ENCODE results near the gene BSDC1.

The BSDC1 gene

DNA sequence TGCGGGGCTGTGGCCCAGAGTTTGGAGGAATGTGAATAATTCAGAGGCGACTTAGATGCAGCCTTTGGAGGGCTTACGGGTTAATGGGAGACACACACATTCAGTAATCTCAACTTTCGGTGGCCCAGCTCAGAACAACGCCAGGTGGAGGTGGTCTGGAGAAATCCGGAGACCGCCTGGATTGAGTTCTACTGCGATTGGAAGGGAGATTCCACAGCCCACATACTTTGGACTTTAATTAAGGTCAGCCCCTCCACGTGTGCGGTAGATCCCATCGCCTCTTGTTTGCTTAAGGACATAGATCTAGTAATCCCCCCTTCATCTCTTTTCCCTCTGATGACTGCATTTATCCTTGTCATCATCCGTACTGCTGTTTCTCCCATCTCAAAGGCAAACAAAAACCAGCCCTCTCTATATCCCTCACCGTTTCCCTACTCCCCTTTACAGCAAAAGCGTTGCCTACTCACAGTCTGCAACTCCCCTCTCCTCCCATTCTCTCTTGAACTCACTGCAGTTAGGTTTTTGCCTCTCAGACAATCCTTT lies 720 bp upstream of the BSDC1 start:
- no peak for DNase-seq (ENCODE audit: low read depth in 2 of 3, low spot score in 1 of 3)

DNA sequence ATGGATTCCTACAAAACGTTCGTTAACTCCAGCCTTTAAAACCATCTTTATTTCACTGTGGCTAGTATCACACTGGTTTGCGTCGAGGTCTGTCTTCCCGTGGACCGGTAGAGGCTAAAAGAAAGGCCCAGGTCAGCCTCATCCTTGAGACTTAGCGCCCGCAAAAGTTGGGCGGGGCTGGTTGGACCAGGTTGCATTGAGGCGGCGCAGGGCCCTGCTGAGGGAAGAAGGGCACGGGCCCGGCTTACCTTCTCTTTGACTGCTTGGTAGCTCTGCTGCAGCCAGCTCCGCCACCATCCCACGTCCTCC lies 455 bp downstream of the BSDC1 start:
- DNase-seq (ENCODE audit: low read depth in 2 of 3, low spot score in 1 of 3): peak in 1 of 3 donors; percentile 21

DNA sequence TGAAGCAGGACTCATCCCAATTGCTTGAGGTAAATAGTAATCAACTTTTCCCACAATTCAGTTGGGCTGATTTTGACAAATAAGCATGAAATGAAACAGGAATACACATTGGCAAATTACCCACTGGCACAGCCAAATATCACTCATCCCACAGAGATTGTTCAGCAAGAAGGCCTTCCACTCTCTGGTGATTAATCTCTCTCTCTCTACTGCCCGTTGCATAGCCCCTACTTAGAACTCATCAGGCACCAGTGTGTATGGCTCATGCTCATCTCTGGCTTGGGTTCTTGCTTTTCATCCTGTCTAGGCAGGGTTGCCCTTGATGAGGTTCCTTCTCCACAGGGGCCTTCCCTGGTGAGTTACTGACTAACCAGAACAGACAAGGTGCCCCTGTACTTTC lies 1.1 kb downstream of the BSDC1 start:
- DNase-seq (ENCODE audit: low read depth in 2 of 3, low spot score in 1 of 3): no peak

DNA sequence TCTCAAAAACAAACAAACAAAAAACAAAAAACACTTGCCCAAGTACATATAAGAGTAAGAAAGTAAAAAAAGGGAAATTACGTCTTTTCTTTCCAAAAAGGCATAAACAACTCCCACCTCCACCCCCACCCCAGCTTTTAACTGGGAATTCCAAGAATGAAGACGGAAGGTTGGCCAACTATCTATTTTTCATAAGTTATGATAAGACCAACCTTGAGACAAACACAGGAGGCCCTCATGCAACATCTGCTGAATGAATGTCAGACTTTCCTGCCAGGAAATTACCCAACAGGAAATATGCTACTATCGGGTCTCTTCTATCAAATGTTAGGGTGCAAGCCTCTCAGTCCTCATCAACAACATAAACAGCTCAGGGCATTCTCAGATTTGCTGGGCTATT lies 1.9 kb downstream of the BSDC1 start:
- no peak for DNase-seq (ENCODE audit: low read depth in 2 of 3, low spot score in 1 of 3)

DNA sequence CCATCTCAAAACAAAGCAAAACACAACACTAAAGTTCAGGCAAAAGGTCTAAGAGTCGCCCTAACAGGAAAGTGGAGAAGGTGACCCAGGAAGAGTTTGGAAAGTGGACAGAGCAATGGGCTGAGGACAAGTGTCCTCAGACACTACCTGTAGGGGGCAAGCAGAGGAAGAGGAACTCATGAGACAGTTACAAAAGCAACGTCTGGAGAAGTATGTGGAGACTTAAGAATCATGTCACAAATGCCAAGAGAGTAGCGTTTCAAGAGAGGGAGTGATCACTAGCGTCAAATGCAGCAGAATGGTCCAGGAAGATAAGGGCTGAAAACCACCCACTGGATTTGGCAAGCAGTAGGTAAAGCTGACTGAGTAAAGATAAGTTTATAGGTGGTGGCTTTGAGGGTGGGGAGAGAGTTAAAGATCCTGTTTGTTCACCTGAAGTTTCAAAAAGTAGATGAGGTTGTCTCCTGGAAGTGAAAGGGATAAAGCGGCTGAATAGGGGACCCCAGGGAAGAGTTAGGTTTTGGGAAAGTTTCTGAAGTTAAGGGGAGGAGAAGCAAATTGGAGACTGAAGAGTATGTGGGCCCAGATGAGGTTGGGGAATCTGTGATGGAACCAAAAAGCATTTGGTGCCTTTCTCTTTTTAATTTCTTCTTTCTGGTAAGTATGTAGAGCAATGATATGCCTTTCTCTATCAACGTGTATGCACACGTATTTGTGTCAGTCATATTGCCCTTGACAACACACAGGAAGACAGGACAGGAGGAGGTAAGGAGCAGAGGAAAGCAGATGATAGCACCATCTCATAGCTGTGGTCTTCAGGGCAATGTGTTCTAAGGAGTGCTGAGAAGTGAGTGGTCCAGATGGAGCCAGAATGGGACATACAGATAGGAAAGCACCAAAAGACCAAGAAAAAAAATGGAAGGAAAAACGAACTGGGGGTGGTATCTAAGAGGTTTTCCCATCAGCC lies 3.1 kb downstream of the BSDC1 start:
- no peak for DNase-seq (ENCODE audit: low read depth in 2 of 3, low spot score in 1 of 3)

DNA sequence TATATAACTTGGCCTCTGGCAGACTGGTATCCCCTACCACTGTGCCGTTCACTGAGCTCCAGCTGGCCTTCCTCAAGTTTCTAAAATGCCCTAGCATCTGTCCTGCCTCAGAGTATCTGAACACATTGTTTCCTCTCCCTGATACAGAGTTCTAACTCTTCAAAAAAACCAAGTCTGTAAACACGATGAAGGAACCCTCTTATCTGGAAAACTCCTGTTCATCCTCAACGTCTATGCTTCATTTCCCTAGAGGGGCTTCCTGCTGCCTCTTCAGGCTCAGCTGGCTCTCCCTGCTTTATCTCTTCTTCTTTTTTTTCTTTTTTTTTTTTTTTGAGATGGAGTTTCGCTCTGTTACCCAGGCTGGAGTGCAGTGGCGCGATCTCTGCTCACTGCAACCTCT lies 5.6 kb downstream of the BSDC1 start:
- no peak for DNase-seq (ENCODE audit: low read depth in 2 of 3, low spot score in 1 of 3)

DNA sequence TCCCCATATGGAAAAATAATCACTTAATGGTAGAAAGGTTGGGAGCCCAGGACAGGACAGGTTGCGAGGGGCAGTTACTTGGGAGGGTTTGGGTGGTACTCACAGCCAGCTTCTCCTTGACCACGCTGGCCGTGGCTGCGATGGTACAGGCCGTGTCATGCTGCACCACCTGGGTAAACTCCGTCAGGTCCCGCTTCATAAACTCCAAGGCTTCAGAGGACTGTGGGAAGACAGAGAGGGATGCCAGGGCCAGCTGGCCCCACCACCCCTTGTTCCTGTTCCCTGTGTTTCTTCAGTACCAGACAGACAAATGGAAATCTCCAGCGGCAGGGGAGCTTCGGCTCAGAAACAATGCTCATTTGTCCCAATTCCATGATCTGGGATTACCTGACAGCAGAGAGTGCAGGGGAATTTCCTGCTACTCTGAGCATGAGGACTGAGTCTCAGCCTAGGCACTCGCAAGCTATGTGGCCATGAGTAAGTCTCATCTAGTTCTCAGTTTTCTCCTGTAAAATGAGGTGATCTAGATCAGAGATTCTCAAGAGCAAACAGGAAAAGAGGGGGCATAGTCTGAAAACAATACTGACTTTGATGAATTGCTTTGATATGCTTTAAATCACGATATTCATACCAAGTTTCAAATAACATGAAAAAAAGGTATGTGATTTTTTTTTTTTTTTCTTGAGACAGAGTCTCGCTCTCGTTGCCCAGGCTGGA lies 7.4 kb downstream of the BSDC1 start:
- DNase-seq (ENCODE audit: low read depth in 2 of 3, low spot score in 1 of 3): no peak

DNA sequence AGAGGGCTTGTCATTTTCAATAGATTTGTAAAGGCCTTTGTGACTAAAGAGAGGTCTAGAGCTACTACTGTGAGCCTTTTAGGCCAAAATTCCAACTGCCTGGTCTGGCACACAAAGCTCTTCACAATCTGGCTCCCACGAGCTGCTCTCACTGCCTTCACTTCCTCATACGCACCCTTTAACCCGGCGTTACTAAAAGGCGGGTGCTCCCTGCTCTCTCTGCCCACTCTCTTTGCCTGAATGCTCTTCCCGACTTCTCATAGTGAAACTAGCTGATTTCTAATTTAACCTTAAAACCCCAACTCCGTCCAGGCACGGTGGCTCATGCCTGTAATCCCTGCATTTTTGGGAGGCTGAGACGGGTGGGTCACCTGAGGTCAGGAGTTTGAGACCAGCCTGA lies 14.2 kb downstream of the BSDC1 start:
- no peak for DNase-seq (ENCODE audit: low read depth in 2 of 3, low spot score in 1 of 3)

DNA sequence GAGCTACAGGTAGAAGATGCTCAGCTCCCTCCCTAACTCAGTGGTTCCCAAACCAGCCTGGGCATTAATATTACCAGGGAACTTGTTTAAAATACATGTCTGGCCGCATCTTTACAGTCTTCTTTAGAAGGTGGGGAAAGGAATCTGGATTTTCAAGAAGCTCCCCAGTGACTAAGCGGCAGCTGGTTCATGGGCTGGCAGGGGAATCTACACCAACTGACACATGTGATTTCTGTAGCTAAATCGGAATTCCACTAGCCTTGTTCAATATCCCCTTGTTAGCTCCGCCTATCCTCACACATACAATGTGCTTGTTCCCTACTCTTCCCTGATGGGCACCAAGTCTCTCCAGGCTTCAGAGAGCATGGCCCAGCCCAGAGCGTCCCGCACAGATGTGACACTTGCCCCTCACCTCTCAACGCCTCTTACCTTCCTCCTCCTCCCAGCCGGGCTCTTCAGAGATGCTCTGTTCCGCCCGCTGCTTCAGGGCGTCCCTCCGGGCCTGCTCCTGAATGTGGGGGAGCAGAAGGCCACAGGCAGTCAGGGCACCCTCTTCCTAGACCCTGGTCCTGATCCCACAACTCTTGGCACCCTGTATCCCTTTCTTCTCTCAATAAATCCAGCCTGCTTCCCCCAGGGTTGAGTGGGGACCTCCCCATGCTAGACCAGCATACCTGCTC lies 16.6 kb downstream of the BSDC1 start:
- DNase-seq (ENCODE audit: low read depth in 2 of 3, low spot score in 1 of 3): no peak

DNA sequence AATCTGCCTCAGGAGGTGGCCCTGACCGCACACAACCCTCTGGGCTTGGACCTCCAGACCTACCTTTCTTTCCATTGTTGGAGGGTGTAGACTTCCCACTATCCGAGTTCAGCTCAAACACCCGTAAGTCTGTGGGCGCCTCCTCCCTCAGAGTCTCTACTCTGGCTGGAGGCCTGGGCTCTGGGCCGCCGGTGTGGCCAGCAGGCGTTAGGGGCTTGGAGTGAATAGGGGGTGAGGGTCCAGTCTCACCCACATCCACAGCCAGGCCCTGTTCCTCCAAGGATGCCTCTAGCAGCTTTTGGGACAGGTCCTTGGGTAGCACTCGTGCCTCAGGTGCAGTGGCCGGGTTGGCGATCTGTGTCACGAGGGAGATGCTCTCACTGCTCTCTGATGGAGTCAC lies 18.0 kb downstream of the BSDC1 start:
- no peak for DNase-seq (ENCODE audit: low read depth in 2 of 3, low spot score in 1 of 3)

DNA sequence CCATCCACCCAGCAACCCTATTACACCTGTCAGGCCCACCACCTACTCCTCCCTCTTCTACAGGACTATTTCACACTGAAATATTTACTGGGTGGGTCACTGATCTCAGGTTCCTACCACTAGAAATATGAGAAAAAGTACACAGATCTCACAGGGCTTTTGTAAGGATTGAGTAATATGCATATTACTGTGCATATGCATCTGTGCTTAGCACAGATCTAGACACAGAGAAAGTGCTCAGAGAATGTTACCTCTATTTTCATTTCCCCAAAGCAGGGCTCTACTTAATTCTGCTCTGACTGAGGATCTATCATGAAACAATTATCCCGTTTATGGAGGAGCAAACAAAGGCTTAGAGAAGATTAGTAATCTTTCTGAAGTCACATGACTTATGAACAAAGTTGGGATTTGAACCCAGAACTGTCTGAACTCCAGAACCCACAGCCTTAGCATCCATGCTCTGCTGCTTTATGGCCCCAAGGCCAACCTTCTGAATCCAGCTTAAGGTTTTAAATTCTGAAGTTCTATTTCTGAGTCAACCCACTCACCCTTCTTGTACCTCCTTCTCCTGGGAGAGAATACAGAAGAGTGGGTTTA lies 20.1 kb downstream of the BSDC1 start:
- no peak for DNase-seq (ENCODE audit: low read depth in 2 of 3, low spot score in 1 of 3)

DNA sequence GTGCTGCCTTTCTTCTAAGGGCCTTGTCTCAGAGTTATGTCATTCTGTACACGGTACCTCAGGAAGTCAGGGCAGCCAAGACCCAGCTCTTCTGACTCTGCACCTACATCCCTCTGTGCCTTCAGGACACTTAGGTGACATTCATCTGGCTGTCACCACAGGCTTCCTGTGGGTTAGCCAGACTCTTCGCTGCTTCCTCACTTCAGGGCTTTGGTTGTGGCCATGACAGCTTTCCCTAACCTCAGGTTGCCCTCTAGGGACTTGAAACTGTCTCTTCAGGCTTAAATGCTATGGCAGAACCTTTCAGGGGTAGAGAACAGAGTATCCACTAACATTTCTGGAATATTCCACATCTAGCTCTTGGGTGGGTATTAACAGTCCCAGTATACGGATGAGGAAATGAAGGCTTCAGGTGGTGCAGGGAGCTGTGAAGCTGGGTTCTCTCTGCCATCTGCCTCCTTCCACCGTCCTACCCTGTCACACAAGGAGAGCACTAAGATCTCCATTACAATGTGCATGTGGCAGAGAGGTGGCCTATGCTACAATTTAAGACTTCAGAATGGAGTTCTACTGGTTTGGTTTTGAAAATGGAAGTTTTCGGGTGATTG lies 22.0 kb downstream of the BSDC1 start:
- no peak for DNase-seq (ENCODE audit: low read depth in 2 of 3, low spot score in 1 of 3)

DNA sequence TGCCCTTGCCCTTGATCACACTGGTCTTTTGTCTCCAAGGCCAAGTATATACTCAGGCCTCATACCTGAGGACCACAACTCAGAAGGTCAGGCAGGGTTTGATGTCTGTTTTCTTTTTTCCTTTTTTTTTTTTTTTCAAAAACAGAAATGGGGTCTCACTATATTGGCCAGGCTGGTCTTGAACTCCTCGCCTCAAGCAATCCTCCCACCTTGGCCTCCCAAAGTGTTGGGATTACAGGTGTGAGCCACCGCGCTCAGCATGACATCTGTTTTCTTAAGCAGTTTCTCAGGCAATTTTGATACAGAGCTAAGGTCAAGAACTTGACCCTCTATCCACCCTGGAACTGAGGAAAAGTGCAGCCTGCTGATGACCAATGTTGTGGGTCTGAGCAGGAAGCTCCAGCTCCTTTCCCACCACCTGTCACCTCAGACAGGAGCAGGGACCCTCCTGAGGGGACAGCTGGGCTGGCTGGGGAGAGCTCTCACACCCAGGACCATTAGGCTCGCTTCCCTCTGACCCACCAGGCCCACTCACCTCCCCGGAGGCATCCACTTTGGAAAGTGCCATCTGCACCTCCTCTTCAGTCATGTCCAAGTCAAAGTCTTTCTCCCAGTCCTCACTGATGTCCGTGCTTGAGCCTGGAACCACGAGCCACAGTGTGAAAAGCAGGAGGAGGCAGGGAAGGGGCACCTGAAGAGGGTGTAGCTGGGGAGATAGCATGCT lies 26.2 kb downstream of the BSDC1 start:
- no peak for DNase-seq (ENCODE audit: low read depth in 2 of 3, low spot score in 1 of 3)

DNA sequence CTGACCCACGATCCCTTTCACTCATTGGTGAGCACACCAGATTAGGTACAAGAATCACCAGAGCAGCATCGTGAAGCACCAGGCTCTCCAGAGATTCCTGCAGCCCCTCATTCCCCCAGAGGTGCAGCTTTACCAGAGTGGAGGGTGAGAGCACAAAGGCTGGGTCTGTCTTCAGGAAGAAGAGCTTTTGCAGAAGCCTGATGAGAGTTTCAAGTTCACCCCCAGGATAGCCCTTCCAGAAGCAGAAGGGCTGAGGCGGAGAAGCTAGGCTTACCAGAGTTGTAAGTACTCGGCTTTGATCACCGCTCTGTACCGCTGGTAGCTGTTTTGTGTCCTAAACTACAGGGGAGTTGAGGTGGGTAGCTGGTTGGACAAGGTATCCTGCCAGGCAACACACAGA lies 28.8 kb downstream of the BSDC1 start:
- DNase-seq (ENCODE audit: low read depth in 2 of 3, low spot score in 1 of 3): no peak

DNA sequence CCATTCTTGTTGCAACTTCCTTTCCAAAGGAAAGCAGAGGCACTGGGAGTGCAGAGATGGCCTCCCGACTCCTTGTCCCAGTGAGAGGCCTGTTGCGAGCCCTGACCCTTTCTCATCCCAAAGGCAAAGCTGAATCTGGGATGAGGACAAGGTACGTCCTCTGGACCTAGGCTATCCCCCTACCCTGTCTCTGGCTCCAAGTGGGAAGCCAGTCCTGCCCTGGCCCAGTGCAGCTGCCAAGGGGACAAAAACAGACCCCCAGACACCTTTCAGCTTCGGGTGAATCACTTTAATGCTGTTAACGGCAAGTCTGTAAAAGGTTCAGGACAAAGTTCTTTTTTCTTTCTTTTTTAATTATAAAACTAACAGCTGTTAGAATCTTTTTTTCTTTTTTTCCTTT lies 29.4 kb downstream of the BSDC1 start:
- no peak for DNase-seq (ENCODE audit: low read depth in 2 of 3, low spot score in 1 of 3)

DNA sequence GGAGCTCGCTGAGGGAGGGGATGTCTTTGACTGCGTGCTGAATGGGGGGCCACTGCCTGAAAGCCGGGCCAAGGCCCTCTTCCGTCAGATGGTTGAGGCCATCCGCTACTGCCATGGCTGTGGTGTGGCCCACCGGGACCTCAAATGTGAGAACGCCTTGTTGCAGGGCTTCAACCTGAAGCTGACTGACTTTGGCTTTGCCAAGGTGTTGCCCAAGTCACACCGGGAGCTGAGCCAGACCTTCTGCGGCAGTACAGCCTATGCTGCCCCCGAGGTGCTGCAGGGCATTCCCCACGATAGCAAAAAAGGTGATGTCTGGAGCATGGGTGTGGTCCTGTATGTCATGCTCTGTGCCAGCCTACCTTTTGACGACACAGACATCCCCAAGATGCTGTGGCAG lies 30.5 kb downstream of the BSDC1 start:
- no peak for DNase-seq (ENCODE audit: low read depth in 2 of 3, low spot score in 1 of 3)

DNA sequence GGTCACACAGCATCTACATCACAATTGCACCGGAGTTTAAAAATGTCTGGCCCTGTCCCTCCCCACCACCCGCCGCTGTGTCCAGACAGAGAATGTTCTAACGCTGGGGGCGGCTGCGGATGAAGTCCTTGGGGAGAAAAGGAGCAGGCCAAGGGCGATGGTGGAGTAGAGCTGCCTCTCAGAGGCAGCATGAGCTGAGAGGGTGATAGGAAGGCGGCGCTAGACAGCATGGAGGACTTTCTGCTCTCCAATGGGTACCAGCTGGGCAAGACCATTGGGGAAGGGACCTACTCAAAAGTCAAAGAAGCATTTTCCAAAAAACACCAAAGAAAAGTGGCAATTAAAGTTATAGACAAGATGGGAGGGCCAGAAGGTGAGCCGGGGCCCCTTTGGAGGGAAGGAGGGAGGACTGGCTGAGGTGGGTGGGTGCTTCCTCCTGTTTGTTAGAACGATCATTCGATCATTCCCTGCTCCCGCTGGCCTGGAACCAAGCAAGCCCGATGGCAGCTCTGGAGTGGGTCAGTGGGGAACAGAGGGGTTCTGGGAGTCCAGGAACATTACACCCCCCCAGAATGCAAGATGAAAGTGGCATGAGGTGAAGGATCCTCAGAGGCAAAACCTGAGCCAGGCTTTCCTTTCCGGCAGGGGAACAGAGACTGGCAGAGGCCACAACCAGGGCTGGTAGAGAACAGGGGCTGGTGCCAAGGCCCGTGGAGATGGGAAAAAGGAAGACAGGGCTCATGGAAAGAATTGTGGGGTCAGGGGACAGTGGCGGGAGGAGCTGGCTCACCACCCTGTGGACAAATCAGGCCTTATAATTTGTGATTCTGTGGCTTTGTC lies 31.5 kb downstream of the BSDC1 start, which contains the start of the genes FAM229A and TSSK3:
Gene FAM229A, minus strand, starts transcription at position 12 of the 840 bp plus-strand sequence. CDS start 394 bp downstream, outside the sequence.
Gene TSSK3, plus strand, starts transcription at position 66 of the 840 bp plus-strand sequence. Its CDS starts 163 bp downstream, at position 229.
- no peak for DNase-seq (ENCODE audit: low read depth in 2 of 3, low spot score in 1 of 3)

DNA sequence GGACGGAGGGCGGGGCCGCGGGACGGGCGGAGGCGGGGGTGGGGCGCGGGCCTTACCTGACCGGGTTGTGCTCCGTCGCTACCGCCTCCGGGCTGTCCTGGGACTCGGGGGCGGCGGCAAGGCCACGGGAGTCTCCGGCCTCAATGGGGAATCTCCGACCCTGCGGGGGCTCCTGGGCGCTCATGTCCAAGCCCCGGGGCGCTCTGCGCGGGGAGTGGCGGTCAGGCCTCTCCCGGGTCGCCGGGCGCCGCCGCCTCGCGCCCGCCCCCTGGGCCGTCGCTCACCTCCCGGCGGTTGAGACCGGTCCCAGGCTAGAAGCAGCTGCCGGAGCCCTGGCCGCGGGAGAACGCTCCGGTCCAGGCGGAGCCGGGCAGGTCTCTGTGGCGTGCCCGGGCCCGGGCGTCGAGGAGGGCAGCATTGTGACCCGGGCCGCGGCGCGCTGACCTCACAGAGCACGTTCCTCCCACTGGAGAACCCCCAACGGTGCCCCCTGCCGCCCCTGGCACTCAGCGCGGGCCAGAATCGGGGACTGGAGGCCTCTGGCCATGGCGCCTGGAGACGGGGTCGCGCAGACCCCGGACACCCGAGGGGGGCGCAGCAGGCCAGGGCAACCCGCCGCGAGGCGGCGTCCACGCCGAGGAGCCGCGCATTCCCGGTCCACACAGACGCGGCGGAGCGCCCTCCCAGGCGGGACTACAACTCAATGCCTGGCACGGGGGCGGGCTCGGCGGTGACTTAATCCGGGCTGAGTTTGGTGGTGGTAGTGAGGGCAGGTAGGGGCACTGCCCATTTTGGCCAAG lies 32.4 kb downstream of the BSDC1 start:
- no peak for DNase-seq (ENCODE audit: low read depth in 2 of 3, low spot score in 1 of 3)
